ENCODE results near the gene SNAP23.
"Not testable (repeated sequence)": the region's sequence is repeated elsewhere in the genome, so short reads cannot be mapped to it uniquely, and the experiment has no call there.

The SNAP23 gene

DNA sequence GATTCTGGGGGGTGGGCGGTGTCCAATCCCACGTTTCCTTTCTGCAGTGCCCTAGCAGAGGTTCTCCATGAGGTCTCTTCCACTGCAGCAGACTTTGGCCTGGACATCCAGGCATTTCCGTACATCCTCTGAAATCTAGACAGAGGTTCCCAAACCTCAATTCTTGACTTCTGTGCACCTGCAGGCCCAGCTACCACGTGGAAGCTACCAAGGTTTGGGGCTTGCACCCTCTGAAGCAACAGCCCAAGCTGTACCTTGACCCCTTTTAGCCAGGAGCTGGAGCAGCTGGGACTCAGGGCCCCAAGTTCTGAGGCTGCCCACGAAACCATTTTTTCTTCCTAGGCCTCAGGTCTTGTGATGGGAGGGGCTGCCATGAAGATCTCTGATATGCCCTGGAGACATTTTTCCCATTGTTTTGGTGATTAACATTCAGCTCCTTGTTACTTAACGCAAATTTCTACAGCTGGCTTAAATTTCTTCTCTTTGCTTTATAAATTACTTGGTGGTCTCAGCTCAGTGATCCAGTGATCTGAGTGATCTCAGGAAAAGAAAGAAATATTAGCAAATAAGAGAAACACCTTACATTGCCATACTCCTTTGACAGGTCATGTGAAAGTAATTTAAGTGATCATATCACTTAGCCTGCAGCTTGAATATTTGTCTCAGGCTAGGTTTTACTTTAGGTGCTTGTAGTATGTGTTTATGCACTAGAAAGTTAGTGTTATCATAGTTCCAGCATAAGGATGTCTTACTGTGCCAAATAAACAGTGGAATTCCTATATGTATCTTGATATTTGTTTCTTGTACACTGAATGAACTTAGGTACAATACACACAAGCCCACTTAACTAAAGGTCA lies 3.0 kb downstream of the SNAP23 start:
- no peak for DNase-seq (ENCODE audit: low read depth)

DNA sequence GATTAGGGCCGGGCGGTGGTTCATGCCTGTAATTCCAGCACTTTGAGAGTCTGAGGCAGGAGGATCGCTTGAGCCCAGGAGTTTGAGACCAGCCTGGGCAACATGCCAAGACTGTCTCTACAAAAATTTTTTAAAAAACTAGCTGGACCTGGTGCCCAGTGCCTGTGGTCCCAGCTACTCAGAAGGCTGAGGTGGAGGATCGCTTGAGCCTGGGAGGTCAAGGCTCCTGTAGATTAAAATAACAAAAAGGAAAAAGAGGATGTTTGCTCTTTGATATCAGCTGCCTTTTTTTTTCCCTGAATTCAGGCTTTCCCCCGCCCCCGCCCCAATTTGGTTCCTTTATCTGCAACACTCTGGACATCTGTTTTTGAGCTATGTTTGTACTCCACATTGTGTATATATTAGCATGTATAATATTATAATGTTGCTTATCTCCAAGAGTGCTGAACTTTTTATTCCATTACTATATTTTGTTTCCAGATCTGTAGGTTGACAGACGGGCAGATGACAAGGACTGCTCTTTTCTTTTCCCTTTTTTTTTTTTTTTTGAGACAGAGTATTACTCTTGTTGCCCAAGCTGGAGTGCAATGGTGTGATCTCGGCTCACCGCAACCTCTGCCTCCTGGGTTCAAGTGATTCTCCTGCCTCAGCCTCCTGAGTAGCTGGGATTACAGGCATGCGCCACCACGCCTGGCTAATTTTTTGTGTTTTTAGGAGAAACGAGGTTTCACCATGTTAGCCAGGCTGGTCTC lies 4.6 kb downstream of the SNAP23 start:
- no peak for DNase-seq (ENCODE audit: low read depth)

DNA sequence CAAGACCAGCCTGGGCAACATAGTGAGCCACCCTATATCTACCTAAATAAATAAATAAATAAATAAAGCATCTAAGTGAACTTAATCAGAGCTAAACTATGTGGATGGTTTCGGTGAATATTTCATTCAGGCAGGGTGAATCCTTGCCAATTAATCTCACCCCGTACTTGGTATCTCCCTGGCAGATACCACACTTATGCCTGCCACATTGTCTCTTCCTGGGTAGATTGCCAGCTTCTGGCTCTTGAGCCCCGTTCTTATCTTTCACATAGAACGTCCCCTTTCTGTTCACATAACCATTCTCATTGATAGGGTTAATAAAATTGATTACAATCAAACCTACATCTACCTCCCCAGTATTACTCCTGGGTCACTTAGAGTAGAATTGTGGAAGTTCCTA lies 7.0 kb downstream of the SNAP23 start:
- DNase-seq (ENCODE audit: low read depth) = no peak

DNA sequence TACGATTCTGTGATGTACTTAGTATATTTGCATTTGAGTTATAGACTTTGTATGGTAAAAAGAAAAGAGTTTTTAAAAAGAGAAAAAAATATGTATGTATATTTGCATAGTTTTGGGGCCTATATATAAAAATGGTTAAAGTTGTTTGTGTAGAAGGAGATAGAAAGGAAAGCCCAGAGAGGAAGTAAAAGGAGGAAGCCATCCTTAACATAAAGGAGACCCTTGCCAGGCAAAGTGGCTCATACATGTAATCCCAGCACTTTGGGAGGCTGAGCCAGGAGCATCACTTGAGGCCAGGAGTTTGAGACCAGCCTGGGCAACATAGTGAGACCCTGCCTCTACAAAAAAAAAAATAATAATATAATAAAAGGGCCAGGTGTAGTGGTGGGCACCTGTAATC lies 8.4 kb downstream of the SNAP23 start:
- DNase-seq (ENCODE audit: low read depth) = no peak

DNA sequence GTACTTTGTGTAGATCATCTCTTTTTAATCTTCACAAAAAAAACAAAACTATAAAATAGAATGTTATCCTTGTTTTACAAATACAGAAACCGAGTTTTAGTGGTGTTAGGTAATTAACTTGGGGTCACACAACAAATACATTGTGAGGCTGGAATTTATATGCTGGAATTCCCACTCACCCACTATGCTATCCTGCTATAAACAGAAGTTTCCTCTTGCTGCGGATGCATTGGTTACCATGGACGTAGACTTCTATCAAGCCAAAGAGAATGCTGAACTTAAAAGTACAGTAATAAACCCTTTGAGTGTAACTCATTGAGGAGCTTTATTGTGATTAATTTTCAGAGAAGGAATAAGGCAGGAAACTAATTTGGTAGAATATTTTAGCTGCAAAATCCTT lies 9.2 kb downstream of the SNAP23 start:
- DNase-seq (ENCODE audit: low read depth) = no peak

DNA sequence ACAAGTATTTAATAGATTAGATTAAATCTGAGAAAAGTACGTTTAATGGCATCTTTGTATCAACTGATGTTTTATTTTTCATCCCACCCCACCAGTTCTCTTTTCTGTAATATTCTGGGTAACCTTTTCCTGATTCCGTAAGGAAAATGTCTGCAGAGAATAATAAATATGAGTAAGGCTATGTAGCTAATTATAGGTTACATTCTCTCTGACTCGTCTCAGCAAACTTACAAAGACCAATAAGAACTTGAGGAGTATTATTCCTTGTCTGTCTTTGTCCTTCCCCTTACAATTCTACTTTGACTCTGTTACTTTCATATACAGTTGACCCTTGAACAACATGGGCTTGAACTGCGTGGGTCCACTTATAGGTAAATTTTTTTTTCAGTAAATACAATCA lies 12.1 kb downstream of the SNAP23 start:
- no peak for DNase-seq (ENCODE audit: low read depth)

DNA sequence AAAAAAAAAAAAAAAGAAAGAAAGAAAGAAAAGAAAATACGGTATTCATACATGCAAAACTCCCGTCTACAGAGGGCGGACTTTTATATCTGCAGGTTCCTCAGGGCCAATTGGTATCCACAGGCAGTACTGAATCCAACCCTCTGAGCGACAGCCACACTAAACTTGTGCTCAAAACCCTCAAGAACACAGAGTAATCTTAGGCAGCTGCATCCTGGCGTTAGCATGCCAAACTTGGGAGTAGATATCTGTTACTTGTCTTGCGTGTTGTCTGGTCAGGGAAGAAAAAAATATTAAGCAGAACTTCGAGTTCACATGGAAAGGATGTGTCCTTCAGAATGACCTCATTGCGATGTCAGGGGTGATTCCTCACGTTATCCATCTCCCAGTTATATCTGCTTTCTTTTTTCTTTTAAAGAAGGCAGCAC lies 12.8 kb downstream of the SNAP23 start:
- no peak for DNase-seq (ENCODE audit: low read depth)

DNA sequence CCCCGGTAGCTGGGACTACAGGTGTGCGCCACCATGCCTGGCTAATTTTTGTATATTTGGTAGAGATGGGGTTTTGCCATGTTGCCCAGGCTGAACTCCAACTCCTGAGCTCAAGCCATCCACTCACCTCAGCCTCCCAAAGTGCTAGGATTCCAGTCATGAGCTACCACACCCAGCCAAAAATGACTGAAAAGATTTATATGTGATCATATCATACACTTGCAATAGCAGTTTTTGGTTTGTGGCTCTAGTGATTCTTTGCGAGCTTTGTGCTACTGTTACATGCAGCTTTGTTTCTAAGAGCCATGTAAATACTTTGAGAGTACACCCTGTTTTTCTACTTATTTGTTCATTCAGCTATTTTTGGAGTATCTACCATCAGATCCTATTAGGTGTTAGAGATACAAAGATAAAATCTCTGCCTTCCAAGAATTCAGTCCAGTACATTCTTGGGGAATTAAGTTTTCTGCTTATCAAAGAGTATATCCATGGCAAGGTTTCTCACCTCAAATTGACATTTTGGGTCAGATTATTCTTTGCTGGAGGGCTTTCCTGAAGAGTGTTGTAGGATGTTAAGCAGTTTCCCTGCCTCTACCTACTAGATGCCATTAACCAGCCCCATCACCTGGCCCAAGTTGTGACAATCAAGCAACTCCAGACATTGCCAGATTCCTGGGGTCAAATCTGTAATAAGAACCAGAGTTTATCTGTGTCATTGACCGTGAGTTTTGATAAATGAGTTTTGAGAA lies 15.0 kb downstream of the SNAP23 start:
- DNase-seq (ENCODE audit: low read depth) = no peak

DNA sequence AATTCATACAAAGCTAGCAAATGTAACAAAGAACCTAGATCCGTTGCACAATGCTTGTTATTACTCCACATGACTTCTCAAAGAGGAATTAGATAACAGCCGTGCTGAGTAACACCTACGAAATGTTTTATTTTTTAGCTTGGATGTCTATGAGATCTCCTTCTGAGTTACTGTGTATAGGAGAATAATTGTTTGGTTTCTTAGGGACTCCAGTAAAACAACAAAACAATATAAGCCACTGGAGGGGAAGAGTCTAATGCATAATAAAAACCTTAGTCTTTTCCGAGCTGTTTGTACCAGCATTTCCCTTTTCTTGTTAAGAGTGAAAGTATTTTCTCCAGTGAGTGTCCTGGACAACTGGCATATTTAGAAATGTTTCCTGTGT lies 15.6 kb downstream of the SNAP23 start:
- no peak for DNase-seq (ENCODE audit: low read depth)

DNA sequence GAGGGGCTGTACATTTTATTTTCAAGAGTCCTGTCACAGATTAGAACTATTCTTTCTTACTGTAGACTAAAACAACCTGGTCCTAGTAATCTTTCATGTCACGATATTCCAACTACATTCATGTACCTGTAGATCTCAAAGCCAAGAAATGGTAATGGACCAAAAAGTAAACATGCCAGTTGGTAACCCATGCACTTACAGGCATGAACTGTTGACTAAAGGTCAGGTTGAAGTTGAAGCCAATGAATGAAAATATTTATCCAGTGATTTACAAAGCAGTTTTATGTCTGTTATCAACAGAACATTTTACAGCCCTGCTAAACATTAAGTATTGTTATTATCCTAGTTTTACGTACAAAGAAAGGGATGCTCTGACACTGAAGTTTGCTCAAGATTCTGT lies 27.9 kb downstream of the SNAP23 start:
- DNase-seq (ENCODE audit: low read depth) = no peak

DNA sequence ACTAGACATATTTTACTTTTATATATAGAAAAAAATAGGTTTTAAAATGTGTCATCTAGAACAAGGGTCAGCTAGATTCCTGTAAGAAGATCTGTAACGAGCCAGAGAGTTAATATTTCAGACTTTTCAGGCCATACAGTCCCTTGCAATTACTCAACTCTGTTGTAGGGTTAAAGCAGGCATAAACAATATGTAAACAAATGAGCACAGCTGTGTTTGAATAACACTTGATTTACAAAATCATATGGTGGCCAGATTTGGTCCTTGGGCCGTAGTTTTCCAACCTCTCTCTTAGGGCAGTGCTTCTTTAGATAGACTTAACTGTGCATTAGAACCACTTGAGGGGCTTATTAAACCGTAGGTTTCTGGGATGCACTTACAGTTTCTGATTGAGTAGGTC lies 33.5 kb downstream of the SNAP23 start:
- no peak for DNase-seq (ENCODE audit: low read depth)

DNA sequence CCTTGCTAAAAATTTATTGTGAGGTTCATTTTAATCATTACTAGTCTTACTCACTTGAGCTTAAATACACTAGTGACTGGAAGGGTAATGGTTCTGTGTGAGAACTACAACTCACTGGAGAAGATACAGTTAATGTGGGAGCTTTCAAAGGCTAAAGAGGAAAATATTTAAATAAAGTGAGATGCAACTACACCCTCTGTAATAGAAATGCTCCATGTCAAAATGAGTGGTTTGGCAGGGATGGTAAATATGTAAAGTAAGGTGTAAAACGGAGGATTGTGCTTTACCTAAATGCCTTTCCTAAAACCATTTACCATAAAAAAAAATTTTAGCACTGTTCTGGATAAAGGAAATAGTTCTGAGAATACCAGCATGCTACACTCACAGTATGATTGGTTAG lies 37.8 kb downstream of the SNAP23 start:
- DNase-seq (ENCODE audit: low read depth) = no peak

DNA sequence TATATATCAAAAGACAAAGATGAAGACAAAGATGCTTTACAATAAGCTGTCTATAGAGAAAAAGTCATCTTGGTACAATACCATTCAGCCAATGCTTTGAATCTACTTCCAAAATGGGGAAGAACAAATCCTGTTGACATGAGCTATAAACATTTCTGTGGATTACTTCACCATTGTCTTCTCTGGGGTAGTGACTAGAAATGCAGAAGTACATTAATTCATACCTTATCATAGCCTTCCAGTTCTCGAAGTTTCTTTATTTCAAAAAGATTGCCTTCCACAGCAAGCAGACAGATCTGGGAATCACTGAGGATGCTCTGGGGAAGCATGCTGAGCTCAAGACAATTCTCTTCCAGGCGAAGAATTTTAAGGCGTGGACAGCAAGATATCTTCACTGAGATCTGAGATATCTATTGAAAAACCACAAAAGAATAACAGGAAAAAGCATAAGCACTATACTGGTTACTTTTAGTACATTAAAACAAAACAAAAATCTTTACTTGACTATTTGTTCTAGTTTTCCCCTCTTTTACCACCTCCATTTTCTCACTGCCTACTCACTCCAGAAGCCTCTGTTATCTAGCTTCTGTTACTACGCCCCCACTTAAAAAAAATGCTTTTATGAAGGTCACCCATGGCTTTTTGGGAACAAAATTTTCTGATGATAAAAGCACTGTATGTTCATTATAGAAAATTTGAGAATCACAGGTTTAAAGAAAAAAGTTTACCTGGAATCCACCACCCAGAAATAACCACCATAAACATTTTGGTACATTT lies 49.6 kb downstream of the SNAP23 start:
- DNase-seq (ENCODE audit: low read depth) = no peak

DNA sequence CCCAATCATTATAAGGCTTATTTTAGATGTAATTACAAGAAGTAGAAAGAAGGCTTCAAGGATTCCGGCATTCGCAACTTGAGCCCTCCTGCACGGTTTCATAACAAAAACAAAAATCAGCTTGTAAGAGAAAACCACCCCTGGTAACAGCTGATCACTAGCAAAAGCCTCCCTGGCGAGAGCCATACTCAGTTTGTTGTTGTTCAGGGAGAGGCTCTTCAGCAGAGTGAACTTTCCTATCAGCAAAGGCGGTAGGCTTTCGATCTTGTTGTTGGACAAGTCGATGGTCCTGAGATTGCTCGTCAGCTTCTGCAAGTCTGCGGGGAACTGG lies 52.4 kb downstream of the SNAP23 start:
- DNase-seq (ENCODE audit: low read depth) = no peak

DNA sequence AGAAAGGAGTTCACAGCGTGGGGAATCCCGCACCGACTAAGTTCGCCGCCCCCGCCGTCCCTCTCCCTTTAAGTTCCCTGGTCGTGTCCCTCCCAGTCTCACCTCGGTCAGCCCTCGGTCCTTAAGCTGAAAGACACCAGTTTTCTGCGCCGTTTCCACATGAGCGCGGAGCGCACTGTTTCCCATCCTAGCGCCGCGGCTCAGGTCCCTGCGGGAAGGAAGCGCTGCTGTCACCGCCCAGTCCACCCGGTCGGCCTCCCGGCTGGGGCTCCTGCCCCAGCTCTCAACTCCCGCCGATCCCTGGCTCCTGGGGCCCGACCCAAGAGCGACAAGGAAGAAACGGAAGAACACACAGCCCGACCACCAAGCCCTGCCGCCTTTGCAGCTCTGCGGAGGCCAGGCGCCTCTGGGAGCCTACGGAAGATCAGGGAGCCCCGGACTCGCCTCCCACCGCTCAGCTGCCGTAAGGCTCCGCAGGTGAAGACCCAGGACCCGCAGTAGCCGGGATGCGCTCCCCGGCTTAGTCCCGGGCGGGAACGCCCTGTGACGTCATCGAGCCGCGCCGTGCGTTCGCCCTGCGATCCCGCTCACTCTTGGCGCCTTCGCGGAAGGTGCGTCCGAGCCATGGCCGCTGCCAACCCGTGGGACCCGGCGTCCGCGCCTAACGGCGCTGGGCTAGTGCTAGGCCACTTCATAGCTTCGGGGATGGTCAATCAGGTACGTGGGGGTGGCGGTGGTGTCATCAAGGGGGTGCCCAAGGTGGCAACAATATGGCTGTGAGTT lies 53.0 kb downstream of the SNAP23 start, which contains the start of the genes HAUS2 and LRRC57:
Gene HAUS2, plus strand, starts transcription at position 590 of the 783 bp plus-strand sequence. Its CDS starts 35 bp downstream, at position 625.
Gene LRRC57, minus strand, starts transcription at position 545 of the 783 bp plus-strand sequence. Its CDS starts 359 bp downstream, at position 186.
- peak; percentile 82 for DNase-seq (ENCODE audit: low read depth)

DNA sequence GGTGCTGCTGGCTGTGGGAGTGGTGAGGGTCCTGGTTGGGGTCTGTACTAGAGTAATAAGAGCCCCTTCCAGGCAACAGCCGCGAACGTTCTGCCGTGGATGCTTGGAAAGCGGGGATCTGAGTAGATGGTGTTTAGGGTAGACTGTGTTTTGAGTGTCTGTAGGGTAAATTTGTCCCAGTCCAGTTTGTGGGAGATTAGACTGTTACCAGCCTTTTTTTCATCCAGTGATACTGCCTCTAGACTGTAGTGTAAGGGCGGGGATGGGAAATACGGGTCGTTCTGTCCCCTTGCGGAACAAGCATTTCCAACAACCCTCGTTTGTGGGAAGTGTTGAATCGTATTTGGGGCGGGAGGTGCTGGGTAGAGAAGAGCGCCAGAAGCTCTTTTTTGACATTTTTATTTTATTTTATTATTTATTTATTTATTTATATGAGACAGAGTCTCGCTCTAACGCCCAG lies 53.6 kb downstream of the SNAP23 start:
- DNase-seq (ENCODE audit: low read depth) = peak; percentile 0

DNA sequence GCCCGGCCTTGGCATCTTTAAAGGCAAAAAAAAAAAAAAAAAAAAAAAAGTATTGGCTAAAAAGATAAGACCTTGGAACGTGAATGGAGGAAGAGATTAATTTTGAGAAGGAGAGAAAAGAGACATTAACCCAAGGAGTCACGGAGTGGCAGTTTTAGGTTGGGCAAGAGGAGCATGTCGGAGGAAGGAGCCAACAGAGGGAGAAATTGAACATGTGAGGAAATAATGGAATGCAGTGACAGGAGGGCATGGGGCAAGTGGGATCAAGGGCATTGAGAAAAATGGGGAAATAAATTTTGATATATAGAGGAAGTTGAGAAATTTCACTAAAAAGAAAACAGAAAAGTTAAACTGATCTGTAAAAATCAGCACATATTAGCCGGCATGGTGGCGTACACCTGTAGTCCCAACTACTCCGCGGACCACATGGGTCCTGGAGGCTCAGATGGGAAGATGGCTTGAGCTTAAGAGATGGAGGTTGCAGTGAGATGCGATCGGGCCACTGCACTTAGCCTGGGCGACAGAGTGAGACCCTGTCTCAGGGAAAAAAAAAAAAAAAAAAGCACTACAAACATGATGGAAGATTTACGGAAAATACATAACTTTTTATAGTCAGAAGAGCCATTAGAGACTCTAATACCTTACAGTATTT lies 54.4 kb downstream of the SNAP23 start:
- DNase-seq (ENCODE audit: low read depth) = no peak

DNA sequence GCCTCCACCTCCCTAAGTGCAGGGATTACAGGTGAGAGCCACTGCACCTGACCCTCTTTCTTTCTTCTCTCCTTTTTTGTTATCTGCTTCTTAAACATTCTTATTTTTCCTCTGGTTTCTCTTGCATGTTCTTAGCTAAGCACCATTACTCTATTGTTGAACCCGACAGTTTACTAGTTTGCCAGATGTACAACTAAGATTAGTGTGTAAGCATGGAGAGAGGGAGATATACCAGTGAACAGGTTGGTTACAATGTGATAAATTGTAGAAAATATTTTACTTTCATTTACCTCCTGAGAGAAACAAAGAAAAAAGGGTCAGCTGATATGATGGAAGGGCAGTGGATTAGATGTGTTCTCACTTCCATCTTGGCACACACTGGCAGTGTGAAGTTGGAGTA lies 58.1 kb downstream of the SNAP23 start:
- DNase-seq (ENCODE audit: low read depth) = no peak

DNA sequence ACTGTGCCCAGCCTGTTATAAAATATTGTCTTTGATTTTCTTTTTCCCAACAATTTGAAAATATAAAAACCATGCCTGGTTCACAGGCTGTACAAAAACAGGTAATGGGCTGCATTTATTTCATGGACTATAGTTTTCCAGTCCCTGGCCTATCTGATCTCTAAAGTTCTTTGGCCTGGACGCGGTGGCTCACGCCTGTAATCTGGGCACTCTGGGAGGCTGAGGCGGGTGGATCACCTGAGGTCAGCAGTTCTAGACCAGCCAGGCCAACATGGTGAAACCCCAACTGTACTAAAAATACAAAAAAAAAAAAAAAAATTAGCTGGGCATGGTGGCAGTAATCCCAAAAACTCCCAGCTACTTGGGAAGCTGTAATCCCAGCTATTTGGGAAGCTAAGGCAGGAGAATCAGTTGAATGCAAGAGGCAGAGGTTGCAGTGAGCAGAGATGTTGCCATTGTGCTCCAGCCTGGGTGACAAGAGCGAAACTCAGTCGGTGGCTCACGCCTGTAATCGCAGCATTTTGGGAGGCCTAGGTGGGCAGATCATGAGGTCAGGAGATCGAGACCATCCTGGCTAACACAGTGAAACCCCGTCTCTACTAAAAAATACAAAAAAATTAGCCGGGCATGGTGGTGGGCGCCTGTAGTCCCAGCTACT lies 61.2 kb downstream of the SNAP23 start:
- not testable (repeated sequence) for DNase-seq (ENCODE audit: low read depth)

DNA sequence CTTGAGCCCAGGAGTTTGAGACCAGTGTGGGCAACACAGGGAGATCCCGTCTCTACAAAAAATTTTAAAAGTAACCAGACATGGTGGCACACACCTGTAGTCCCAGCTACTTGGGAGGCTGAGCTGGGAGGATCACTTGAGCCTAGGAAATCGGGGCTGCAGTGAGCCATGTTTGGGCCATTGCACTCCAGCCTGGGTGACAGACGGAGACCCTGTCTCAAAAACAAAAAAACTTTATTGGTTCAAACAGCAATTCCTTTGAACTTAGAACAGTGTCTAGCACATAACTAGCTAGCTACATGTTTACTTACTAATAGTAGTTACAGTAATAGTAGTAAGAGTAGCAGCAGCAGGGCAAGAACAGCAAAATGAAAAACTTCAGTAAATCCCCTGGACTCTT lies 63.3 kb downstream of the SNAP23 start:
- no peak for DNase-seq (ENCODE audit: low read depth)

Measured in stimulated activated CD8-positive, alpha-beta memory T cell treated with anti-CD3 and anti-CD28 coated beads, Interleukin-4, amount 100 ng/mL, for 24 hours (primary cell).